ENCODE results near the gene TMEM86A. TPM values are rescaled to one million over a fixed set of nuclear protein-coding genes. Genes with fewer than 3 reads are reported as not detected.

Gene TMEM86A
- total and polyA plus RNA-seq, 2 donors (not counting 3 experiments of a cell fraction or from before 2014, with no cell fraction given) = 2.1 to 2.6 TPM

DNA sequence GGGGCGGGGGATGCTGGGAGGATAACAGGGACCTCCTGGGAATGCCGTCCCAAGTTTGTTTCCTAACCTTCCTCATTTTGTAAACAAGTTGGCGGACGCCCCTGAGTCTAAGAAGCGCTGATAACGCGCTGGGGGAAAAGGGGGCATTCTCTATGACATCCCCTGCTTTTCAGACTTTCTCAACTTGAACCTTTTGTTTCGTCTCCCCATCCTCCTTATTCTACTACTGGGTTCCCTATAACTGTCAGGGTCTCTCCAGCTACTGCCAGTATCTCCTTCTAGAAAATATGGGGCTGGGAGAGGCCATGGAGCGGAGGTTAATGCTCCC, 654 bp downstream of the TMEM86A start:
- Histone ChIP-seq H3K9me3 (replicated peaks; ENCODE audit: control insufficient read depth, insufficient read depth, low read length) (no peaks in the 10 kb centered on the region), H3K79me2 (ENCODE audit: control insufficient read depth, insufficient read depth, low read length) (no peaks in the 10 kb centered on the region), H3K27me3 (ENCODE audit: control insufficient read depth in 2 of 2, insufficient read depth in 2 of 2, low read length in 2 of 2) (no peaks in the 10 kb centered on the region), H2AFZ (ENCODE audit: low read depth, low read length) (peak overlapping the region; percentile 76), H3K4me1 (ENCODE audit: control insufficient read depth, extremely low read depth, insufficient read depth, low read length) (peaks cover 11% of the 10 kb centered on the region), H3K36me3 (ENCODE audit: control insufficient read depth in 2 of 2, extremely low read depth in 1 of 2, insufficient read depth in 2 of 2, low read length in 2 of 2) (peaks cover 0 to 2% of the 10 kb centered on the region in 2 experiments), H3K27ac (ENCODE audit: insufficient read depth, low read depth, low read length) (no peak overlapping the region), H3K9ac (replicated peaks; ENCODE audit: extremely low read depth, insufficient read depth, low read length) (peak overlapping the region; percentile 68), H3K4me2 (ENCODE audit: insufficient read depth, low read length) (peak overlapping the region; percentile 70), H3K4me3 (replicated peaks in 1 of 3; ENCODE audit: insufficient read depth in 1 of 3, low read depth in 1 of 3, low read length in 3 of 3) (peak overlapping the region; percentile 30 to 59 (median 48)), H4K20me1 (replicated peaks; ENCODE audit: control insufficient read depth, extremely low read depth, insufficient read depth, low read length) (no peaks in the 10 kb centered on the region), H3K9me1 (replicated peaks; ENCODE audit: control insufficient read depth, extremely low read depth, insufficient read depth, low read length) (no peaks in the 10 kb centered on the region)
- no peak for FAIRE-seq
- BruUV-seq (replicated peaks) = no TSS peak
- TF ChIP-seq FOS (IDR thresholded peaks at IDR 0.05; ENCODE audit: borderline replicate concordance, insufficient read depth, low read length) (no peak), EZH2 (IDR thresholded peaks at IDR 0.05; ENCODE audit: borderline replicate concordance, low read depth, low read length, severe bottlenecking) (no peak), CTCF (IDR thresholded peaks at IDR 0.05; ENCODE audit: extremely low read depth in 1 of 2, insufficient read depth in 1 of 2, low read depth in 1 of 2, low read length in 2 of 2) (no peak), GATA2 (IDR thresholded peaks at IDR 0.05; ENCODE audit: insufficient read depth, insufficient read length, low read depth, low read length) (no peak), JUN (IDR thresholded peaks at IDR 0.05; ENCODE audit: borderline replicate concordance, insufficient read depth, insufficient read length, low read depth) (no peak), MAX (IDR thresholded peaks at IDR 0.05; ENCODE audit: insufficient read depth, insufficient read length) (no peak), POLR2A (IDR thresholded peaks at IDR 0.05; ENCODE audit: low read depth, low read length) (no peak), MYC (IDR thresholded peaks at IDR 0.05; ENCODE audit: low read depth, low read length) (no peak), POLR2AphosphoS5 (IDR thresholded peaks at IDR 0.05; ENCODE audit: insufficient read depth, low read depth, low read length) (no peak)
- ChIA-PET CTCF (interaction anchor here (0.9 to 1.2 kb wide), 2 partner anchors 24 to 65 kb away, joined by 3 read pairs; no protein-coding TSS in a partner anchor), POLR2A (no interaction called here)
- no peak for DNase-seq (ENCODE audit: low read depth, low spot score)
- dilution Hi-C loops (cut with MboI; ENCODE audit: extremely low pct_ligation_motif_present, low sequenced_read_pairs) = no loop called here
- intact Hi-C loops (cut with micrococcal nuclease) = no loop called here

Measured in endothelial cell of umbilical vein (primary cell).